ENCODE results near the gene DNAAF9.
A peak's percentile ranks its signal among the peaks of the same experiment; 100 is the strongest.

Gene DNAAF9

DNA sequence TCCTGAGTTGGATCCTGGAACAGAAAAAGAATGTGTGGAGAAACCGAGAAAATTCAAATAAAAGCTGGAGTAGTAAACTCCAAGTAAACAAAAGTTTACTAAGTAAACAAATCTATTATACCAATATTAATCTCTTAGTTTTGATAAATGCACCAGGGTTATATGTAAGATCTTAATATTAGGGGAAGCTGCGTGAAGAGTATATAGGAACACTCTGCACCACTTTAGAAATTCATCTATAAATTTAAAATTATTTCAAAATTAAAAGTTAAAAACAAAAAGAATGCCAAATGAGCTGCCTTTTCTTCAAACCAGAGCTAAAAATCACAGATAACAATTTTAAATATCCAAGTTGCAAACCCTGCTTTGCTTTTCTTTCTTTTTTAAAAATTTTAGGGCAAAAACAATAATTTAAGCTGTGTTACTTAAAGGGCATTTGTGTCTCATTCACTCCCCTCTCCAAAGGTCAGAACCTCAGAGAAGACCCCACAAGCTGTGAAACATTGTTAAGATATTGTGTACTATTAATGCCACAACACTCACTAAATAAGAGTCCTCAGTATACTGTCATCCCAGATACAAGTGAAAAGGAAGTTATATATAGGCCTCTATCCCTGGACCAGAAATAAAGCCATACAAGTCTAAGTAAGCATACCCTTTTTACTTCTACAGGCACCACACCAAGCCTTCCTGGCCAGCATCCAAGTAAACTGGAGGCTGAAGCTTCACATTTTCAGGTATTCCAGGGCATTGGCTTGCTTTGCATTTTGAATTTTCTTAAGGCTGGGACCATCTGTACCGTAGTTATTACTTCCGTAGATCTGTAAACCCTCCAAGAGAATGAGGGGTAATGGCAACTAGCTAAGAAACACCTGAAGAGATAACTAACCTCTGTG, 7.0 kb downstream of the DNAAF9 start:
- H3K27ac Mint-ChIP-seq: no peak overlapping the region
- DNase-seq (ENCODE audit: low spot score in 2 of 2): peak in 1 of 2 donors; percentile 18
- no peaks in the 10 kb centered on the region for H3K9me3 Mint-ChIP-seq
- H3K4me1 Mint-ChIP-seq: peaks cover 18% of the 10 kb centered on the region
- H3K4me3 Mint-ChIP-seq: no peak overlapping the region
- no peak for ATAC-seq
- no peaks in the 10 kb centered on the region for H3K36me3 Mint-ChIP-seq

DNA sequence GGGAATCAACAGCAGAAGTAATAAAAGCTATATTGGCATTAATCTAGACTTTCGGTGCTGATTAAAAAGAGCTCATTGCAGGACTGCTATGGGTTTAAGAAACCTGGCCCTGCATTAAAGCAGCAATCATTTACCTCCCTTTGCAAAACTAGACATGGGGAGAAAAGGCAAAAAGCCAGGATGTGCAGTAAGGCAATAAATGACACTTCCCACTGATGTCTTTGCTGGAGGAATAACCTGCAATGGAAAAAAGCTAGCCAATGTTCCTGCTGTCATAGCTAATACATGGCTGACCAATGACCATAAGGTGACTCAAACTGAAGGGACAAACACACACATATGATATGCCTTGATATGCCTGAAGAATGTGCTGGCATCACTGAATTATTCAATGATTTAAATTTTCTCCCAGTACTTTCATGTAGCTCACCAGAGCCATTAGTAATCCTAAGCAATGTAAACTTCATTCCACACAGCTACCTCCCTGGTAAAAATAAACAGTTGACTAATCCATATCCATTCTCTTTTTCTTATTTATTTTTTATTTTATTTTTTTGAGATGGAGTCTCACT, 8.7 kb downstream of the DNAAF9 start:
- ATAC-seq (no peak), DNase-seq (ENCODE audit: low spot score in 2 of 2) (no peak)
- Mint-ChIP-seq H3K36me3 (no peaks in the 10 kb centered on the region), H3K27ac (no peak overlapping the region), H3K4me1 (peaks cover 9% of the 10 kb centered on the region), H3K9me3 (no peaks in the 10 kb centered on the region), H3K4me3 (no peak overlapping the region)

DNA sequence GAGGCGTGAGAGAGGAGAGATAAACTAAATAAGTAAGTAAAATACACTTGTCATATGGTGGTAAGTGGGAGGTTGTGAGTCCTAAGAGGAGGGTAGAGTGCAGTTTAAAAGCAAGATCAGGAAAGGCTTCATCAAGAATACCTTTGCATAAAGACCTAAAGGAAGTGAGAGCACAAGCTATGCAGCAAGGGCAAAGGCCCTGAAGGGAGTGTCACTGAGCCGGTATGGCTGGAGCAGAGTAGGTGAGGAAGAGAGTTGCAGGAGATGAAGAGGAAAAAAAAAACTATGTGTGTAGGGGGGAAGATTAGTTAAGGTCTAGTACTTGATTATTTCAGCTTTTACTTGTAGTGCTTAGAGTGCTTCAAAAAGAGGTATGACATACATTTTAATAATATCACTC, 11.0 kb downstream of the DNAAF9 start:
- Mint-ChIP-seq H3K4me3 (no peak overlapping the region), H3K4me1 (no peaks in the 10 kb centered on the region), H3K27ac (no peak overlapping the region), H3K9me3 (no peaks in the 10 kb centered on the region), H3K36me3 (no peaks in the 10 kb centered on the region)
- DNase-seq (ENCODE audit: low spot score in 2 of 2) (no peak), ATAC-seq (no peak)

DNA sequence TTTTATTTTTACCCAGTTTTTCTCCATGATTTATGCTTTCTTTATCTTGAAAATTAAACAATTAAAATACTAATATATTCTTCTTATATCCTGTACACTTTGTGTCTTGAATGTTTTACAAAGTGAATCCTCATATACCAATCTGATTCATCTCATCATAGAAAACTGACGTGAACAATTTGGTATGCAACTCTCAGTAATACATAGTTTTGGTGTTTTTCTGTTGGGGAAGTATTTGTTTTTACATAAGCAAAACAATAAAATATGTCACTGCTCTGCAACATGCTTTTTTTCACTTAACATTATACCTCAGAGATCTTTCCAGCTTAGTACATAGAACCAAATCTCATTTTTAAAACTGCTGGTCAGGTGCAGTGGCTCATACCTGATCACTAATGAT, 14.7 kb downstream of the DNAAF9 start:
- Mint-ChIP-seq H3K4me3 (no peak overlapping the region), H3K4me1 (no peaks in the 10 kb centered on the region), H3K36me3 (no peaks in the 10 kb centered on the region), H3K9me3 (no peaks in the 10 kb centered on the region), H3K27ac (no peak overlapping the region)
- no peak for ATAC-seq
- no peak for DNase-seq (ENCODE audit: low spot score in 2 of 2)

DNA sequence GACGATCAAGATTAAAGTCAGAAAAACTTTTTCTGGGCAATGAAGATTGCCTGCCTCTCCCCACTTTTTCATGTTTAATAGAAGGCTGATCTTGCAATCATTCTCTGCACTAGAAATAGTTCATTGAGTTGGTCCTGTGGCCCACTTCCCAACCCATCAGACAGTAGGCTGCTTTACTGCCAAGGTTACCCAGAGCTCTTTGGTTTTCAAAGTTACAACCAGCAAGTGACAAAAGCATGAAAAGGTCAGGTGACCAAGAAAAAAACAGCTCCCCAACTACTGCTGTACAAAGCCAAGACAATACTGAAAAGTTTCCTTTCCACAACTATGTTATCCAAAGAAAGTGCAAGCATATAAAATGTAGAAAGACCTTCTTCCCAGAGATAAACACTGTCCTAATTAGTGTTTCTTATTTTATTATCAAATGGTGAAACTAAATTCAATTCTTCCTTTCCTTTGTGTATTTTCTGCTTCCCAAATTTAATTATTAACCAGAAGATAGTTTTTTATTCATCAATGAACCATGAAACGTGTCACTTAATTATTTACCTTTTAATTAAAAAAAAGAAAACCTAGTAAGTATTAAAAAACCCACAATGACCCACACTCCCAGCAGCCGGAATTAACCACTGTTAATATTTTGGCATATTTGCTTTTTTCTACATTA, 16.6 kb downstream of the DNAAF9 start:
- Mint-ChIP-seq H3K4me3 (no peak overlapping the region), H3K9me3 (no peaks in the 10 kb centered on the region), H3K4me1 (no peaks in the 10 kb centered on the region), H3K36me3 (no peaks in the 10 kb centered on the region), H3K27ac (no peak overlapping the region)
- DNase-seq (ENCODE audit: low spot score in 2 of 2) (no peak), ATAC-seq (no peak)

DNA sequence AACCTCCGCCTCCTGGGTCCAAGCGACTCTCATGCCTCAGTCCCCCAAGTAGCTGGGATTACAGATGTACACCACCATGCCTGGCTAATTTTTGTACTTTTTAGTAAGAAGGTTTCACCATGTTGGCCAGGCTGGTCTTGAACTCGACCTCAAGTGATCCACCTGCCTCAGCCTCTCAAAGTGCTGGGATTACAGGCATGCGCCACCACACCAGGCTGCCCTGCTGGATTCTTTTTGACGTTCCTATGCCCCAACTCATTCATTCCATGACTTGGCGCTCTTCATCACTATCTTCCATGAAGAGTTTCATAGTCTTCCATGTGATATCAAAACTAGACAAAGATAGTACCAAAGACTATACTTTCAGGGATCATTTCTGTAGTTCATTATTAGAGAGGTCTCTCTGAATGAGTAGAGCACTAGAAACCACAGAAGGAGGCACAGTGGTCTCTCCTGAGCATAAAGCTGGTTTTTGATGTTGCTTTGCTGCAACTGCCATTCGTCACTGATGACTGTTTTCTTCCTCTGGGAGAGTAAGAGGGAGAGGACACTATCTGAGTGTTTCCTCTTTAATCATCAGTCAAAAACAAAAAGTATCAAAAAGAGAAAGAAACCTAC, 23.5 kb downstream of the DNAAF9 start:
- peak; percentile 99 for ATAC-seq
- peaks cover 15% of the 10 kb centered on the region for H3K36me3 Mint-ChIP-seq
- peaks cover 23% of the 10 kb centered on the region for H3K4me1 Mint-ChIP-seq
- DNase-seq (ENCODE audit: low spot score in 2 of 2): peak; percentile 8 to 71
- H3K4me3 Mint-ChIP-seq: peak overlapping the region; percentile 40
- peaks cover 5% of the 10 kb centered on the region for H3K9me3 Mint-ChIP-seq
- peak overlapping the region; percentile 96 for H3K27ac Mint-ChIP-seq

DNA sequence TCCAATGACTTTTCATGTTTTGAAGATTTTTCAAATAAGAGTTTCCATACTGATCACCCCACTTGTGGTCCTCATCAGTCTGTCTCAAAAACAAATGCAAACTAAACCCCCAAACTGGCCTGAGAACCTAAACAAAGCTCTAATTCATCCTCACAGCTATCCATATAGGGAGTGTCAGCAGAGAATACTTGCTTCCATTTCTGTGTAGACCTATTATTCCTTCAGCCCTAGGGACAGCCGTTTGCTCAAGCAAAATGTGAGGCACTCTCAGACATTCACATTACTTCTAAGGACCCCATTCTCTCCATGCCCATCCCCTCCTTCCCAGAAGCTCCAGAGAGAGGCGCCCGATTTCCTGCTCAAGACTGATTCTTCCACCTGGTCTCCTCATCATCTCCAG, 24.6 kb downstream of the DNAAF9 start:
- Mint-ChIP-seq H3K9me3 (peaks cover 5% of the 10 kb centered on the region), H3K36me3 (peaks cover 17% of the 10 kb centered on the region), H3K4me3 (no peak overlapping the region), H3K4me1 (peaks cover 29% of the 10 kb centered on the region), H3K27ac (peak overlapping the region; percentile 96)
- ATAC-seq (no peak), DNase-seq (ENCODE audit: low spot score in 2 of 2) (no peak)

DNA sequence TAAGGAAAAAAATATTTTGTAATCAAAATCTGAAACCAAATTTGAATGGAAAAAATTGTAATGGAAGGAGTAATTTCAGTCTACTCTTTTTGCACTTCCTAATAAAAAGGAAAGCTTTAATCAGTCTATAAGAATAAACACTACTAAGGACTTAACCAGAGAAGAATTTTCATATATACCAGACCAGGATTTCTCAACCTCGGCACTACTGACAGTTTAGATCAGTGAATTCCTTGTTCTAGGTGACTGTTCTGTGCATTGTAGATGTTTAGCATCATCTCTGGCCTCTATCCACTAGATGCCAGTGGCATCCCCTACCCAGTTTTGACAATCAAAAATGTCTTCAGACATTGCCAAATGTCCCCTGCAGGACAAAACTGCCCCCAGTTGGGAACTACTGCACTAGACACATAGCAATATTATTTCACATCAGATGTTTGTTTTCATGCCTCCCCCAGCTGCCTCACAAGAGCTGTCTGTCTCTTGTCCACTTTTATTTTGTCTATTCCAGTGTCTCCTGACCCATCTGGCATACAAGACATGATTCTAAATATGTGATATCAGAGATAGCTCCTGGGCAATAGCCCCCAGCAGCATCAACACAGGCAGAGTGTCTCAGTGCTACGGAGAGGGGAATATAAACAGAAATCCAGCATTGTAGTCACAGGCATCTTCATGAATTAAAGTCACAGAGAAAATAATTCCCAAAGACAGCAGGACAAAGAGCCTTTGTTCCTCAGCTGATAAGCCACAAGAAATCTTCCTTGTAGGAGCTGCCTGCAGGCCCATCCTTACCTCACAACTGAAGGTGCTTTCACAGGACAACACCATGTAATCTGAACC, 27.0 kb downstream of the DNAAF9 start:
- no peak for ATAC-seq
- DNase-seq (ENCODE audit: low spot score in 2 of 2): no peak
- peaks cover 29% of the 10 kb centered on the region for H3K4me1 Mint-ChIP-seq
- peaks cover 31% of the 10 kb centered on the region for H3K36me3 Mint-ChIP-seq
- peaks cover 5% of the 10 kb centered on the region for H3K9me3 Mint-ChIP-seq
- H3K27ac Mint-ChIP-seq: no peak overlapping the region
- H3K4me3 Mint-ChIP-seq: no peak overlapping the region

DNA sequence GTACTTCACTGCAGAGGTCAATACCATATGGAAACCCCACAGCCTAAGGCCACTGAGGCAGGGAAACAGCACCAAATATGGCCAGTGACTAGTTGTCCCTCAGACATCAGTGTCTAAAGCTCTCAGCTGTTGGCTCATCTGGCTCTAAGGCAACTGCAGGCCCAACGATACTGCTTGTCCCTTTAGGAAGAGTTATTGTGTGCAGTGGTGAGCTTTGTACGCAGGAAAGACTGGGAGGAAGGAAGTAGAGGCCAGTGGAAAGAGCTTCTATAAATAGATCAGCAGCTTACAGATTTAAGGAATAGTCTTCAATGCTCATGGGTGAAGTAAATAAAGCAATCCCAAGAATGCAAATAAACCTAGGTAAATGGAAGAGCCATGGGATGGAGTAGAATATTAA, 29.3 kb downstream of the DNAAF9 start:
- no peak for DNase-seq (ENCODE audit: low spot score in 2 of 2)
- H3K4me3 Mint-ChIP-seq: no peak overlapping the region
- no peak overlapping the region for H3K27ac Mint-ChIP-seq
- H3K36me3 Mint-ChIP-seq: peaks cover 46% of the 10 kb centered on the region
- no peaks in the 10 kb centered on the region for H3K9me3 Mint-ChIP-seq
- no peak for ATAC-seq
- H3K4me1 Mint-ChIP-seq: peaks cover 11% of the 10 kb centered on the region

DNA sequence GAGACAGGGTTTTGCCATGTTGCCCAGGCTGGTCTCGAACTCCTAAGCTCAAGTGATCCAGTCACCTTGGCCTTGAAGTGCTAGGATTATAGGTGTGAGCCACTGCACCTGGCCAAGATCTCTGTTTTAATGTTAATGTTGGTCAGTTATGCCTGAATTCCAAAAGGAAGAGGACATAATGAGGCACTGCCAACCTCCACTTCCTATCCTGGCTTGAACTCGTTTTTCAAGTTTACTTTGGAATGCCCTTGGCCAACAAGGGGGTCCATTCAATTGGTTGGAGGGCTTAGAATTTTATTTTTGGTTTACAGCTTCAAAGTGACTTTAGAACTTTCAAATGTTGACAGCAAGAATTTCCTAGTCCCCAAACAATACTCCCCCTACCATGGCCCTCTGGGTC, 29.8 kb downstream of the DNAAF9 start:
- no peak for DNase-seq (ENCODE audit: low spot score in 2 of 2)
- H3K36me3 Mint-ChIP-seq: peaks cover 46% of the 10 kb centered on the region

DNA sequence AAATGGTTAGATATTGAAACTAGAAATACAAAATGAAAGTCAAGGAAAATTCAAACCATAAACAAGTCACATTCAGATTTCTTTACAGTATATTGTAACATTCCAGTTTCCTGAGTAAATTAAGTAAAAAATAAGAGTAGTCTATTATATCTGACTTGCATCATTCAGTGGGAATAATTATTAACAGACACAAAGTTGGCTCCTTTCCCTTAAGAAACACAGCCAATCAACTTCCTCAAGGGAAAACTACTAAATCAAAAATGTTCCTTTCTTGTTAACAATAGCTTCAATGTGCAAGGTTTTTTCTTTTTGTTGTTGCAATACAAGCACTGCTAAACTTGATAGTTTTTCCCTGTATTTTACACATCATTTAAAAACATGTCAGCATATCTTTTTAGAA, 33.2 kb downstream of the DNAAF9 start:
- Mint-ChIP-seq H3K4me3 (no peak overlapping the region), H3K4me1 (peaks cover 5% of the 10 kb centered on the region), H3K27ac (no peak overlapping the region), H3K36me3 (peaks cover 54% of the 10 kb centered on the region), H3K9me3 (no peaks in the 10 kb centered on the region)
- DNase-seq (ENCODE audit: low spot score in 2 of 2) (no peak), ATAC-seq (no peak)

More for the DNA sequence above, 29.8 kb downstream of the DNAAF9 start:
- Mint-ChIP-seq H3K9me3 (no peaks in the 10 kb centered on the region), H3K4me3 (no peak overlapping the region), H3K27ac (no peak overlapping the region), H3K4me1 (peaks cover 11% of the 10 kb centered on the region)
- ATAC-seq: no peak

DNA sequence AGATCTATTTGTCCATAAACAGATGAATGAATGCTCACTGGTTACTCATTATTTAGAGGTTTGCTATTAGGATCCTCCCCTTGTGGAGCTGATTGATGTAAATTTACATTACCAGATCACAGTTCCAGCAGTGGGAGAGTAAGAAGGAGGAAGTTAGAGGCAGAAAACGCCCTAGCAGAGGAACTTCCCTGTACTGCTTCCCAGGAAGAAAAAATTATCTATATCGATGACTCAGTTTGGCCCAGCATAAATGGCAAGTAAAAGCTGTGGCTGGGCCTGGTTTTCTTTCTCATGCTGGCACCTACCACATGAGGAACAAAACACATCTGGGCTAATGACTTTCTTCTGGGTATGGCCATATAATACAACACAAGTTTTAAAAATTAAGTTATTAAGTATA, 35.7 kb downstream of the DNAAF9 start:
- ATAC-seq: no peak
- Mint-ChIP-seq H3K27ac (peak overlapping the region; percentile 50), H3K36me3 (peaks cover 50% of the 10 kb centered on the region), H3K4me3 (no peak overlapping the region), H3K4me1 (no peaks in the 10 kb centered on the region), H3K9me3 (no peaks in the 10 kb centered on the region)
- DNase-seq (ENCODE audit: low spot score in 2 of 2): no peak

DNA sequence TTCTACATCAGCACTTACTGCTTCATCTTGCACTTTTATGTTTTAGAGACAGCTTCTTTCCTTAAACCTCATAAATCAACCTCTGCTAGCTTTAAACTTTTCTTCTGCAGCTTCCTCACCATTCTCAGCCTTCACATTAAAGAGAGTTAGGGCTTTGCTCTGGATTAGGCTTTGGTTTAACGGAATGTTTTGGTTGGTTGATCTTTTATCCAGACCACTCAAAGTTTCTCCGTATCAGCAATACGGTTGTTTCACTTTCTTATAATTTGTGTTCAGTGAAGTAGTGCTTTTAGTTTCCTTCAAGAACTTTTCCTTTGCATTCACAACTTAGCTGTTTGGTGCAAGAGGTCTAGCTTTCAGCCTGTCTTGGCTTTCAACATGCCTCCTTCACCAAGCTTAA, 40.4 kb downstream of the DNAAF9 start:
- no peak for ATAC-seq

DNA sequence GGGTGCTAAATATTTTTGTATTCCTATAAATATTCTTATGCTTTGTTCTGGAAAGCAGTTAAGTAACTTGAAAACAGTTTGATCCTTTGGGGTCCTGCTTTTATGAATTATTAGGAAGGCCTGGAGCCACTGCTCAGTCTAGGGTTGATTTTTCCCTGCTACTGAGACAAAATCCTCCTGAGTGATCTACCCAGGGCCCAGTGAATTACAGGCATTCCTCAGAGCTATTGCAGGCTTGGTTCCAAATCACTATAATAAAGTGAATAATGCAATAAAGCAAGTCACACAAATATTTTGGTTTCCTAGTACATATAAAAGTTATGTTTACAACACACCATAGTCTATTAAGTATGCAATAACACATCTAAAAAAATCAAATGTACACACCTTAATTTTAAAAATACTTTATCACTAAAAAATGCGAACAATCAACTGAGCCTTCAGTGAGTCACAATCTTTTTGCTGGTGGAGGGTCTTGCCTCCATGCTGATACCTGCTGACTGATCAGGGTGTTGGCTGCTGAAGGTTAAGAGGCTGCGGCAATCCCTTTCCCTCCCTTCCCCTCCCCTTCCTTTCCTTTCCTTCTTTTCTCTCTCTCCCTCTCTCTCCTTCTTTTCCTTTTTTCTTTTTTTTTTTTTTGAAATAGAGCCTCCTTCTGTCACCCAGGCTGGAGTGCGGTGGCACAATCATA, 43.0 kb downstream of the DNAAF9 start:
- Mint-ChIP-seq H3K9me3 (no peaks in the 10 kb centered on the region), H3K27ac (no peak overlapping the region), H3K4me1 (no peaks in the 10 kb centered on the region), H3K36me3 (peaks cover 9% of the 10 kb centered on the region), H3K4me3 (no peak overlapping the region)
- DNase-seq (ENCODE audit: low spot score in 2 of 2) (no peak), ATAC-seq (no peak)

More for the DNA sequence above, 40.4 kb downstream of the DNAAF9 start:
- H3K27ac Mint-ChIP-seq: no peak overlapping the region
- peaks cover 21% of the 10 kb centered on the region for H3K36me3 Mint-ChIP-seq
- H3K9me3 Mint-ChIP-seq: no peaks in the 10 kb centered on the region
- H3K4me3 Mint-ChIP-seq: no peak overlapping the region
- DNase-seq (ENCODE audit: low spot score in 2 of 2): no peak
- no peaks in the 10 kb centered on the region for H3K4me1 Mint-ChIP-seq
